ENCODE measurements around the gene NRP2. TPM values are rescaled to one million over a fixed set of nuclear protein-coding genes. Genes with fewer than 3 reads are reported as not detected.

Gene NRP2
- total and polyA plus RNA-seq, 4 donors: 57.7 to 79.1 (median 62.4) TPM

- peaks cover 11% of the 10 kb centered on the region for H3K27me3 ChIP-seq (ENCODE audit: control insufficient read depth, insufficient read depth, low read length)
- no peak for DNase-seq (ENCODE audit: low read depth in 4 of 6, low spot score in 6 of 6)
- no peak overlapping the region for H3K4me3 ChIP-seq (ENCODE audit: low read depth, low read length)
- no peaks in the 10 kb centered on the region for H3K9me3 ChIP-seq (ENCODE audit: control insufficient read depth, insufficient read depth, low read length)
- no peak overlapping the region for H3K27ac ChIP-seq (ENCODE audit: low read depth, low read length)
- H3K4me1 ChIP-seq (ENCODE audit: control insufficient read depth, insufficient read depth, low read length): peaks cover 38% of the 10 kb centered on the region
- WGBS (ENCODE audit: insufficient coverage): 75% methylated on average over 5 of the region's 8 CpGs
- H3K36me3 ChIP-seq (ENCODE audit: control insufficient read depth, insufficient read depth, low read length): no peaks in the 10 kb centered on the region
Observed at GRCh38 chr2:205765151-205765550, 82.8 kb downstream of the NRP2 start.

GRCh38 chr2:205766779-205767359, 84.6 kb downstream of the NRP2 start:
- peak in 5 of 6 donors; percentile 66 to 95 (median 77) for DNase-seq (ENCODE audit: low read depth in 4 of 6, low spot score in 6 of 6)
- H3K4me1 ChIP-seq (ENCODE audit: control insufficient read depth, insufficient read depth, low read length): peaks cover 43% of the 10 kb centered on the region
- no peaks in the 10 kb centered on the region for H3K9me3 ChIP-seq (ENCODE audit: control insufficient read depth, insufficient read depth, low read length)
- H3K4me3 ChIP-seq (ENCODE audit: low read depth, low read length): no peak overlapping the region
- peaks cover 11% of the 10 kb centered on the region for H3K27me3 ChIP-seq (ENCODE audit: control insufficient read depth, insufficient read depth, low read length)
- H3K27ac ChIP-seq (ENCODE audit: low read depth, low read length): no peak overlapping the region
- no peaks in the 10 kb centered on the region for H3K36me3 ChIP-seq (ENCODE audit: control insufficient read depth, insufficient read depth, low read length)
- WGBS (ENCODE audit: insufficient coverage): 28% methylated on average over 3 of the region's 9 CpGs

GRCh38 chr2:205767617-205768016, 85.3 kb downstream of the NRP2 start:
- WGBS (ENCODE audit: insufficient coverage): 57% methylated on average over 5 of the region's 5 CpGs
- Histone ChIP-seq H3K4me3 (ENCODE audit: low read depth, low read length) (no peak overlapping the region), H3K4me1 (ENCODE audit: control insufficient read depth, insufficient read depth, low read length) (peaks cover 43% of the 10 kb centered on the region), H3K27ac (ENCODE audit: low read depth, low read length) (no peak overlapping the region), H3K27me3 (ENCODE audit: control insufficient read depth, insufficient read depth, low read length) (peaks cover 6% of the 10 kb centered on the region), H3K9me3 (ENCODE audit: control insufficient read depth, insufficient read depth, low read length) (no peaks in the 10 kb centered on the region), H3K36me3 (ENCODE audit: control insufficient read depth, insufficient read depth, low read length) (no peaks in the 10 kb centered on the region)
- DNase-seq (ENCODE audit: low read depth in 4 of 6, low spot score in 6 of 6): no peak

- 80% methylated on average over 7 of the region's 7 CpGs for WGBS (ENCODE audit: insufficient coverage)
- Histone ChIP-seq H3K27ac (ENCODE audit: low read depth, low read length) (no peak overlapping the region), H3K36me3 (ENCODE audit: control insufficient read depth, insufficient read depth, low read length) (no peaks in the 10 kb centered on the region), H3K4me3 (ENCODE audit: low read depth, low read length) (no peak overlapping the region), H3K27me3 (ENCODE audit: control insufficient read depth, insufficient read depth, low read length) (peaks cover 4% of the 10 kb centered on the region), H3K4me1 (ENCODE audit: control insufficient read depth, insufficient read depth, low read length) (peaks cover 37% of the 10 kb centered on the region), H3K9me3 (ENCODE audit: control insufficient read depth, insufficient read depth, low read length) (no peaks in the 10 kb centered on the region)
- DNase-seq (ENCODE audit: low read depth in 4 of 6, low spot score in 6 of 6): no peak
Observed at GRCh38 chr2:205768341-205768740, 86.0 kb downstream of the NRP2 start.

GRCh38 chr2:205768815-205769494, 86.7 kb downstream of the NRP2 start:
- WGBS (ENCODE audit: insufficient coverage): 100% methylated on average over 1 of the region's 4 CpGs
- Histone ChIP-seq H3K4me1 (ENCODE audit: control insufficient read depth, insufficient read depth, low read length) (peaks cover 31% of the 10 kb centered on the region), H3K4me3 (ENCODE audit: low read depth, low read length) (no peak overlapping the region), H3K9me3 (ENCODE audit: control insufficient read depth, insufficient read depth, low read length) (no peaks in the 10 kb centered on the region), H3K36me3 (ENCODE audit: control insufficient read depth, insufficient read depth, low read length) (no peaks in the 10 kb centered on the region), H3K27ac (ENCODE audit: low read depth, low read length) (peak overlapping the region; percentile 18), H3K27me3 (ENCODE audit: control insufficient read depth, insufficient read depth, low read length) (peaks cover 4% of the 10 kb centered on the region)
- no peak for DNase-seq (ENCODE audit: low read depth in 4 of 6, low spot score in 6 of 6)

- Histone ChIP-seq H3K27me3 (ENCODE audit: control insufficient read depth, insufficient read depth, low read length) (peaks cover 2% of the 10 kb centered on the region), H3K36me3 (ENCODE audit: control insufficient read depth, insufficient read depth, low read length) (no peaks in the 10 kb centered on the region), H3K4me1 (ENCODE audit: control insufficient read depth, insufficient read depth, low read length) (peaks cover 30% of the 10 kb centered on the region), H3K9me3 (ENCODE audit: control insufficient read depth, insufficient read depth, low read length) (no peaks in the 10 kb centered on the region), H3K4me3 (ENCODE audit: low read depth, low read length) (no peak overlapping the region), H3K27ac (ENCODE audit: low read depth, low read length) (no peak overlapping the region)
- no CpG with 5 or more reads among the region's 3 CpGs for WGBS (ENCODE audit: insufficient coverage)
- DNase-seq (ENCODE audit: low read depth in 4 of 6, low spot score in 6 of 6): no peak
Observed at GRCh38 chr2:205769495-205769850, 87.2 kb downstream of the NRP2 start.

GRCh38 chr2:205769879-205770278, 87.6 kb downstream of the NRP2 start:
- no peak for DNase-seq (ENCODE audit: low read depth in 4 of 6, low spot score in 6 of 6)
- peaks cover 30% of the 10 kb centered on the region for H3K4me1 ChIP-seq (ENCODE audit: control insufficient read depth, insufficient read depth, low read length)
- no peaks in the 10 kb centered on the region for H3K9me3 ChIP-seq (ENCODE audit: control insufficient read depth, insufficient read depth, low read length)
- H3K27ac ChIP-seq (ENCODE audit: low read depth, low read length): peak overlapping the region; percentile 35
- no peak overlapping the region for H3K4me3 ChIP-seq (ENCODE audit: low read depth, low read length)
- WGBS (ENCODE audit: insufficient coverage): 84% methylated on average over 4 of the region's 7 CpGs
- H3K36me3 ChIP-seq (ENCODE audit: control insufficient read depth, insufficient read depth, low read length): no peaks in the 10 kb centered on the region
- peaks cover 2% of the 10 kb centered on the region for H3K27me3 ChIP-seq (ENCODE audit: control insufficient read depth, insufficient read depth, low read length)

- Histone ChIP-seq H3K27me3 (ENCODE audit: control insufficient read depth, insufficient read depth, low read length) (peaks cover under 1% of the 10 kb centered on the region), H3K4me3 (ENCODE audit: low read depth, low read length) (no peak overlapping the region), H3K27ac (ENCODE audit: low read depth, low read length) (no peak overlapping the region), H3K9me3 (ENCODE audit: control insufficient read depth, insufficient read depth, low read length) (no peaks in the 10 kb centered on the region), H3K4me1 (ENCODE audit: control insufficient read depth, insufficient read depth, low read length) (peaks cover 33% of the 10 kb centered on the region), H3K36me3 (ENCODE audit: control insufficient read depth, insufficient read depth, low read length) (no peaks in the 10 kb centered on the region)
- no CpG with 5 or more reads among the region's 7 CpGs for WGBS (ENCODE audit: insufficient coverage)
- no peak for DNase-seq (ENCODE audit: low read depth in 4 of 6, low spot score in 6 of 6)
Observed at GRCh38 chr2:205770577-205770976, 88.3 kb downstream of the NRP2 start.

GRCh38 chr2:205771031-205771430, 88.7 kb downstream of the NRP2 start:
- Histone ChIP-seq H3K9me3 (ENCODE audit: control insufficient read depth, insufficient read depth, low read length) (no peaks in the 10 kb centered on the region), H3K36me3 (ENCODE audit: control insufficient read depth, insufficient read depth, low read length) (peaks cover under 1% of the 10 kb centered on the region), H3K4me1 (ENCODE audit: control insufficient read depth, insufficient read depth, low read length) (peaks cover 33% of the 10 kb centered on the region), H3K27me3 (ENCODE audit: control insufficient read depth, insufficient read depth, low read length) (no peaks in the 10 kb centered on the region), H3K27ac (ENCODE audit: low read depth, low read length) (no peak overlapping the region), H3K4me3 (ENCODE audit: low read depth, low read length) (no peak overlapping the region)
- WGBS (ENCODE audit: insufficient coverage): 76% methylated on average over 9 of the region's 10 CpGs
- DNase-seq (ENCODE audit: low read depth in 4 of 6, low spot score in 6 of 6): no peak

GRCh38 chr2:205771666-205772065, 89.4 kb downstream of the NRP2 start:
- Histone ChIP-seq H3K27ac (ENCODE audit: low read depth, low read length) (no peak overlapping the region), H3K4me1 (ENCODE audit: control insufficient read depth, insufficient read depth, low read length) (peaks cover 33% of the 10 kb centered on the region), H3K36me3 (ENCODE audit: control insufficient read depth, insufficient read depth, low read length) (peaks cover 4% of the 10 kb centered on the region), H3K4me3 (ENCODE audit: low read depth, low read length) (no peak overlapping the region), H3K9me3 (ENCODE audit: control insufficient read depth, insufficient read depth, low read length) (no peaks in the 10 kb centered on the region), H3K27me3 (ENCODE audit: control insufficient read depth, insufficient read depth, low read length) (no peaks in the 10 kb centered on the region)
- WGBS (ENCODE audit: insufficient coverage): 100% methylated on average over 1 of the region's 2 CpGs
- no peak for DNase-seq (ENCODE audit: low read depth in 4 of 6, low spot score in 6 of 6)
